LNCAP (cell line): ENCODE measurements around the gene GTSE1.

Experiments
- TF ChIP-seq, protein P1 (sequence below): fragments of 450-650 bp; IDR thresholded peaks from 2 replicates; pipeline ENCODE4 v1.5.1; 2017; ENCODE audit warnings: mild to moderate bottlenecking

The GTSE1 gene

DNA sequence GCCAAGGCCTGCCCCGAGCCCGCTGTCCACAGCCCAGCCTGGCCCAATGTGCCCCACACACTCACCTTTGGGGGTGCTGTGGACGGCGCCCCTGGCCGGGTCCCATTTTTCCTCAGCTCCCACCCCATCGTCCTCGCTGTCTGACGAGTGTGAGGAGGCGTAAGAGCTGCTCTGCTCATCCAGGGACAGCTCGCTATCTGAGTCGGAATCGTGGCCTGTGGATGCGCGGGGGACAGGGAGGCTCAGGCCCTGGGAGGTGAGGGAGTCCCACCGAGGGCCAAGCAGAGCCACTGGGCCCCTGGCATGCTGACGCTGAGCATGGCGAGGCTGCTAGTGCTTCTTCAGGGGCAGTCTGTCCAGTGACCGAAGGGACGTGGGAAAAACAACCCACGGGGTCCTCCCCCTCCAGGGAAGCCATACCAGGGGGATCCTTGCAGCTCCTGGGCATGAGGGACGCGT is 68.5 kb downstream of the GTSE1 start:
- TF ChIP-seq, protein P1, sequence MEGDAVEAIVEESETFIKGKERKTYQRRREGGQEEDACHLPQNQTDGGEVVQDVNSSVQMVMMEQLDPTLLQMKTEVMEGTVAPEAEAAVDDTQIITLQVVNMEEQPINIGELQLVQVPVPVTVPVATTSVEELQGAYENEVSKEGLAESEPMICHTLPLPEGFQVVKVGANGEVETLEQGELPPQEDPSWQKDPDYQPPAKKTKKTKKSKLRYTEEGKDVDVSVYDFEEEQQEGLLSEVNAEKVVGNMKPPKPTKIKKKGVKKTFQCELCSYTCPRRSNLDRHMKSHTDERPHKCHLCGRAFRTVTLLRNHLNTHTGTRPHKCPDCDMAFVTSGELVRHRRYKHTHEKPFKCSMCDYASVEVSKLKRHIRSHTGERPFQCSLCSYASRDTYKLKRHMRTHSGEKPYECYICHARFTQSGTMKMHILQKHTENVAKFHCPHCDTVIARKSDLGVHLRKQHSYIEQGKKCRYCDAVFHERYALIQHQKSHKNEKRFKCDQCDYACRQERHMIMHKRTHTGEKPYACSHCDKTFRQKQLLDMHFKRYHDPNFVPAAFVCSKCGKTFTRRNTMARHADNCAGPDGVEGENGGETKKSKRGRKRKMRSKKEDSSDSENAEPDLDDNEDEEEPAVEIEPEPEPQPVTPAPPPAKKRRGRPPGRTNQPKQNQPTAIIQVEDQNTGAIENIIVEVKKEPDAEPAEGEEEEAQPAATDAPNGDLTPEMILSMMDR: no peak

DNA sequence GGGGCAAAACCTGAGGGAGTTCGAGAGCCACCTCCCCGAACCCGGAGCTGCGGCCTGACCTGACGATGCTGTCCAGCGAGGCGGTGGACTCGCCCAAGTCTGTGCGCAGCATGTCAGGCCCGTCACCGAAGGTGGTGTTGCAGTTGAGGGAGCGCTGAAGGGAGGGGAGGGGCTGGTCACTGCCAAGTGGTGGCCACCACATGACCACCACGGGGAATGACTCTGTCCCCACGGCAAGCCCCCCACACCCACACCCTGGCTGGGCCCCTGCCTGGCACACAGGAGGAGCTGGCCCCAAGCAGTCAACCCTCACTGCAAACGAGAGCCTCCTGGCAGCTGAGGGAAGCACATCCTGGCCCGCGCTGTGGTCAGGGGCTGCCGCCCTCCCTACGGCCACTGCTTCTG is 69.7 kb downstream of the GTSE1 start:
- TF ChIP-seq, protein P1: no peak

DNA sequence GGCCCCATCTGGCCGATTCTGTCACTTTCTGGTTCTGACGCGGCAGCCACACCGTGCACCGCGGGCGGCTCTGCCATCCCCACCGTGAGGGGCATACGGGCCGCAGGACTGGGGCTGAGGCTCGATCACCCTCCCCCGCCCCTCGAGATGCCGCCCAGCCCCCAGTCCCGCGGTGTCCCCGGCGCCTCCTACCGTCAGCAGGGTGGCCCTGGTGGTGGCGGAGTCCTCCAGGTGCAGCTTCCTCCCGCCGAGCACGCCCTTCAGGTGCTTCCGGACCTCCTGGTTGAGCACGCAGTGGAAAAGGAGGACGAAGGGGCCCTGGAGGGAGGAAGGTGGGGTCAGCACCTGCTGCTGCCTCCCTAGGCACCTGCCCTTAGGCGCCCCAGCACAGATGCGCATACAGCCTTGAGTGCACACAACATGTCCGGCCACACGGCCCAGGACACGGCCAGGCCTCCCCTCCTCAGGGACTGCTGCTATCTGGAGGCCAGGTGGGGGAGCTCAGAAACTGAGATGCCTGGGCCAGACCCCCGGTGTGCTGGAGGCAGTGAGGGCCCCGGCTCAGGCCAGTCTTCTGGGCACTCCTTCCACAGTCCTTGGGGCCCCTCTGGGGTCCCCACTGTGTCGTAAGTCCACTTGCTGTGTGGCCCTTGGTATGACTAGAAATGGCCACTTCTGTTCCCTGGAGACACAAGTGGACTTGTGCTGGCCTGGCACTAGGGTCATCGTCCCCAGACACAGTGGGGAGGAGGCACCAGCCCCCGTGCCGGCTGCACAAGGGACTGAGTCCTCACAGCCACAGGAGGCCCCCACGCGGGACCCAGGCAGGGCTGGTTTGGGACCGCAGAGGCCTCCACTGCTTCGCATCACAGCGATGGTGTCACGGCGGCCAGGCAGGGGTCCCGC is 70.4 kb downstream of the GTSE1 start:
- TF ChIP-seq, protein P1: no peak

DNA sequence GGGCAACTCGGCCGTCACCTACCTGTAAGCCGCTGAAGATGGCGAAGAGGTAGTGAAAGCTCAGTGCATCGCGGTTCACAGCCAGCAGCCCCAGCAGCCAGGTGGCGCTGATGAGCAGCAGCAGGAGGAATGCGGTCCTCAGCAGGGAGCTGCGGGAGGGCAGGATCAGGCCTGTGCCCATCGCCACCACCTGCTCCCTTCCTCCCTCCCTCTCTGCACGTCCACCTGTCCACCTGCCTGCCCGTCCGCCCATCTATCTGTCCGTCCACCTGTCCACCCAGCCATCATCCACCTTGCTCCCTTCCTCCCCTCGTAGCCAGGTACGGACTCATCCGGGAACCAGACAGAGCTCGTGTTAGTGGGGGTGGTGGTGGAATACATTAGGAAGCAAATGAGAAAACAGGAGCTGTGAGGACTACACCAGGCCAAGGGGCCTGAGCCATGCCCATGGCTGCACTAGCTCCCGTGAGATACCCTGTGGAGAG is 71.1 kb downstream of the GTSE1 start:
- TF ChIP-seq, protein P1: peak; percentile 92

- TF ChIP-seq, protein P1: no peak
Observed at GRCh38 chr22:46368422-46368821, 71.8 kb downstream of the GTSE1 start.

- TF ChIP-seq, protein P1: no peak
Observed at GRCh38 chr22:46368871-46369715, 72.4 kb downstream of the GTSE1 start.
